ENCODE results near the gene CASZ1.

CASZ1 gene

GRCh38 chr1:10631811-10632593, 164.4 kb downstream of the CASZ1 start:
- no peak for FAIRE-seq

DNA sequence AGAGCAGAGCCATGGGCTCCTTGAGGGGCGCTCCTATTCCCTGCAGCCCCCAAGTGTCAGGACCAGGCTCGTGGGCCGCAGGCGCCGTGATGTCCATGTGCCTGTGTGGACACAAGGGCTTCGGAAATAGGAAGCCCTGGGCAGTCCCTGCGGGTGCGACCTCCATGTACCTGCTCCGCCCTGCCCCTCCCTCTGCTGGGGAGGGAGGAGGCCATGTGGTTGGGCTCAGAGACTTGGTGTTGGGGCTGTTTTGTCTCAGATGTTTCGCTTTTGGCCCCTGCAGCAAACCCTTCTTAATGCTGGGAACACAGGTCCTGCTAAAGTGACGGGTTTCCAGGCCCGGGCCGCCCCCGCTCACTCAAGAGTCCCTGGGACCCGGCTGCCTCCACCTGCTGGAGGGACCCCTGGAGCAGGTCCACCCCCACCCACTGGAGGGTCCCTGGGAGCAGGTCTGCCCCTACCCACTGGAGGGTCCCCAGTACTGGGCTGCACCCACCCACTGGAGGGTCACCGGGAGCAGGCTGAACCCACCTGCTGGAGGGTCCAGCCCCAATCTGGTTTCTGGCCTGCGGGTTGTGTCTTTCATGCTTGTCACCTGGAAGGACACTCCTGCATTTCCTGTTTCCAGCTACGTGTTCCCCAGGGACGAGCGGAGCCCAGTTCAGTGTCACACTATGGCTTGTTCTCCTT, 165.2 kb downstream of the CASZ1 start:
- FAIRE-seq, result no peak

DNA sequence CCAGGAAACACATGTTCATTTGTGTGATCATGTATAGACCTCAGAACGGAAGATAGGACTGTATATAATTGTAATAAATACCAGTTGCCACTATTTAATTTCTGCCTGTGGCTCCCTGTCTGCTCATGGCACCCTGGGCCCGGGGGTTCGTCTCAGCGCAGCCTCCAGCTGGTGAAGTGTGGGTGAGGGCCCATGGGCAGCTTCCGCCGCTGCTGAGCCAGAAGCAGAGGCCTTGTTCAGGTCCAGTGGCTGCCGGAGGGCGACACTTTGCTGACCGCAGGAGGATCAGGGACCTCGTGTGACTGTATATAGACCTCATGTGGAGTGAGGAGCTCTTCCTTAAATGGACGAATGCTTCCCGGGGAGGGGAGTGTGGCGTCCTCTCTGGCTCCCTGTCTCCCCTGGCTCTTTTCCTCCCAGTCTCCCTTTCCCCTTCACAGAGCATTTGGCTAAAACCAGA, 165.8 kb downstream of the CASZ1 start:
- FAIRE-seq, result no peak

DNA sequence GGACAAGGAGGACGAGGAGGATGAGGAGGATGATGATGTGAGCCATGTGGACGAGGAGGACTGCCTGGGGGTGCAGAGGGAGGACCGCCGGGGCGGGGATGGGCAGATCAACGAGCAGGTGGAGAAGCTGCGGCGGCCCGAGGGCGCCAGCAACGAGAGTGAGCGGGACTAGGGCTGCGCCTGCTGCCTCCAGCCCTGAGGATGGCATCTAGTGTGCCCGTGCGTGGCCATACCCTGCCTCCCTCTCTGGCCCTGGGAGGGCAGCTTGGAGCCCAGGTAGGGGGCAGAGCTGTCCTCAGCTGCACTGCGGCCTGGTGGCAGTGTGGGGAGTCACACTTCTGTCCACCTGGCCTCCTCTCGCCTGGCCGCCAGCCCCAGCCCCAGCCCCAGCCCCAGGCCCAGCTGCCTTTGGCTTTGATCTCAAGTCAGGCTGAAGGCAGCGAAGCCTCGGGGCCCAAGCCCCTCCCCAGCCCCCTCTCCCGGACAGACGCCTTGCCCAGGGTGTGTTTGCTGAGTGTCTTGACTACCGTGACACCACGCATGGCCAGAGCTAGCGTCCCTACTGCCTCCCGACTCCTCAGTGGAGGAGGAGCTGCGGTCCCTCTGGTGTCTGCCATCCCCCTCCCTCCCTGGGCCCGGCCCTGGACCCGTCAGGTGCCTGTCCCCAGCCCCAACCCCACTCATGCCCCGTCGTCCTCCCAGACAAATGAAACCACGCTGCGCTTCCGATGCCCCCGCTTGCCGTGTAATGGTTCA, 166.5 kb downstream of the CASZ1 start:
- FAIRE-seq, result no peak

GRCh38 chr1:10629091-10629815, 167.2 kb downstream of the CASZ1 start:
- no peak for FAIRE-seq

- FAIRE-seq, result no peak
These were observed 167.8 kb downstream of the CASZ1 start for GRCh38 chr1:10628685-10629084.

DNA sequence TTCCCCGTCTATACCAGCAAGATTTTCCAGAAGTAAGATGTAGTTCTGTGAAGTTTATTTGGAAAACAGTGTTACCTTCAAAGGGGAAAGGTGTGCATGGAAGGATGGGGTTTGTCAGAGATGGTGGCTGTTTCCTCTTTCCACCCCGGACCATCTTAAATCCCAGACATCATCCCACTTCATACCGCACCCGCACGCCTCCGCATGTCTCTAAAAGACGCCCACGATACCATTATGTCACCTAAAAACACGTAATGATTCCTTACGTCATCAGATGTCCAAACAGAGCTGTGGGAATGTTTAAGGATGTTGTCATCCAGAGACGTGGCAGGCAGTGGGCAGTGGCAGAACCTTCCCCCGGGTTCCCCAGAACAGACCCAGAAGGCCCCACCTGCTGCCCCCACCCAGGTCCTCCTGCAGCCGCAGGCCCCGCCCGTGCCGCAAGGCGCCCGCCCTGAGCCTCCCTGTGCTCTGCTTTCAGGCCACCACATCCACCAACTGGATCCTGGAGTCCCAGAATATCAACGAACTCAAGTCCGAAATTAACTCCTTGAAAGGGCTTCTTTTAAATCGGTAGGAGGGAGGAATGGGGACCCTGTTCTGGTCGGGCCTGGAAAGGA, 169.5 kb downstream of the CASZ1 start:
- FAIRE-seq, result no peak

DNA sequence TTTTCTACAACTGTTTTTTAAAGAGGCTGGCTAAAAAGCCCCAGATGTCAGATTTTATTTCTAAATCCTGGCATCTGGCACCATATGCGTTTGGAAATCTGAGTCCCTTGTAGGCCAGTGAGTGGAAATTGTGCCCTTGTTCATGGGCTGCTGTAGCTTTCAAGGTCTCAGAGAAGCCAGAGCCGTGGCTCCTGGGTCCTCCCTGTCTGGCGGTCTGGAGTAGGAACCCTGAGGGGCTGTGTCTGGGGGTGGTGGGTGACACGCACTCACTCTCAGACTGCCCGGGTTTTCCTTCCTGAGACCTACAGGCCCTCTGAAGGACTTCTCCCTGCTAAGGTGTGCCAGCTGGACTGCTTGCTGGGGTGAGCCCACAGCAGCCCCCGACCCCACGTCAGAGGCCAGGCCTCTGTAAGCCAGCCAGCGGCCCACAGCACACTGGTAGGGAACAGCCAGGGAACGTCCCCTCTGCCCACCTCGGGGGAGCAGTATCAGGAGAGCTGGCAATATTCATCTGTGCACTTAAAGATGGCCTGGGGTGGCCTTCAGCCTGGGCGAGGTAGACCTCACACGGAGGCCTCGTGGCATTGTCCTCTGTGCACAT, 170.2 kb downstream of the CASZ1 start:
- no peak for FAIRE-seq

- FAIRE-seq, result no peak
These were observed 170.9 kb downstream of the CASZ1 start for GRCh38 chr1:10625554-10625953.

DNA sequence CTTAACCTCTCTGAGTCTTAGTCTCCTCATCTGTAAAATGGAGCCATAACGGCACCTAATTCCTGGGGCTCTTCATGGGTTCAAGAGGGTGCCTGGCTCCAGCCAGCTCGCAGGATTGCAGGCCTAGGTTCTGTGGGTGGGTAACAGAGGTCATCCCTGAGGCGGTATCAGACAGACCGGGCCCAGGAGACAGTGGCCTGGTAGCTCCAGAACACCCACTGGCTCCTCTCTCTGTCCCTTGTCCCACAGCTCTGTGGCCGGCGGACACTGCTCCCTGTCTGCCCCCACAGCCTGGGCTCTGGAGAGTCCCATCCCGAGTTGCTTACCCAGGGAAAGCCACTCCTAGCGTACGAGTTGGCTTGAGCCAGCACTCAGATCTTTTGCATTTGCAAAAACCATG, 171.4 kb downstream of the CASZ1 start:
- FAIRE-seq, result no peak

- no peak for FAIRE-seq
These were observed 172.0 kb downstream of the CASZ1 start for GRCh38 chr1:10624256-10625050.

DNA sequence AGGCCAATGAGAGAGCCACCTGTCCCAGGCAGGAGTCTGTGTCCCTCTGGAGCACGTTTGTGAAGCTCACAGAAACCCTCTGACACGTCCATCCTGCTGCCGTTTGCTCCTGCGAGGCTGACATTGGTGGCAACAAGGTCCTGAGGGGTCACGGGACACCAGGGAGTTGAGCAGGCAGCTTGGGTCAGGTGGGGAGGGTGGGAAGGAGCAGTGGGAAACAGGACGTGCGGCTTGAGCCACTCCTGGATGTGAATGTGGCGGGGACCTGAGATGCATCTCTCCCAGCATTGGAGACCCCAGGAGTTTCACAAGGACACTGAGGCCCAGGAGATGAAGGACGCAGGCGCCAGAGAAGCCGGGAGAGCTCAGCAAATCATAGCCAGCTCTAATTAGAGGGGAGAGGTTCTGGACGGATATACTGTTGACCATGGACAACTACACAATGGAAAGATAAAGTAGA, 172.7 kb downstream of the CASZ1 start:
- FAIRE-seq, result no peak

DNA sequence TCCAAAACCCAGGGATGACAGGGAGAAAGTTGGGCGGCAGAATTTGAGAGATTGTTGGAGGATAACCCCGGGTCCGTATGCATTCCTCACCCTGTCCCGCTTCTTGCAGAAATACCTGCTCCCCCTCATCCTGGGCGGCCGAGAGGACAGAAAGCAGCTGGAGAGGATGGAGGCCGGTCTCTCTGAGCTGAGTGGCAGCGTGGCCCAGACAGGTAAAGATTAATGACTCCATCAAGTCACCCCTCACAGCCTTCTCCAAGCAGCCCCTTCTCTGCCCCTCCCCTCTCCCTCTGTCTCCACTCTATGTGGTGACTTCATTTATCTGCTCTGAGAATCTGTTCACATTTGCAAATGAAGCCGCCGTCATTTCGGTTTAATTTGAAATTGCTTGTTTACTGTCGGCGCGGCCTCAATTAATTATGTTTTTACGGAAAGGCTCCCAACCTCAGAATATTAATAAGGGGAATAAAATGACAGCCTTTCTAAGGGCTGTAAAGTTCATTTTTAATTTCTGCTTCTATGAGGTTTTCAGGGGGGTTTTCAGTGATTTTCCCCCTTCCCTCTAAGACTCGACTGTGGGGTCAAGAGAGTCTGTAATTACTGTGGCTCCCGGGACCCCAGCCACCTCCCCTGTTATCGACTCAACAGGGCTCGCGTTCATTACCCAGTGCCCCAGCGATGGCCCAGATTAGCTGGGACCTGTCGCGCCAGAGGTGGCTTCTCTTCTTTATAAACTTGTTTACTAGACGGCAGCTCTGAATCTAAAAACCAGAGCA, 173.3 kb downstream of the CASZ1 start:
- FAIRE-seq, result no peak

DNA sequence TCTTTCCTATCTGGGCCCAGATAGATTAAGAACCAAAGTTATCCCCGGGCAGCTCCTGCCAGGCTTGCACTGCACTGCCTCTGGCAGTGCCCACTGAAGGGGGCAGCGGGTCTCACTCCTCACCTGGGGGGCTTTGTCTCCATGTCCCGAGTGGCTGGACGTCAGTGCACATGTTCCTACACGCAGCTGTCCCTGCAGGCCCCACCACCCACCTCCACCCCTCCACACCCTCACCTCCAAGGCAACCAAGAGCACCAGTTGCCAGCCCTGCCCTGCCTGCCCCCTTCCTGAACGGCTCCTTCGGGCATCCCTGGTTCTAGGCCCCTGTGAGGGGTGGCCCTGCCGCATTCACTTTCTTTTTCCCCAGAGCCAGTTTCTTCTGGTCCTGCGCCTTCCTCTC, 174.5 kb downstream of the CASZ1 start:
- no peak for FAIRE-seq

GRCh38 chr1:10620776-10621175, 175.7 kb downstream of the CASZ1 start:
- no peak for FAIRE-seq

DNA sequence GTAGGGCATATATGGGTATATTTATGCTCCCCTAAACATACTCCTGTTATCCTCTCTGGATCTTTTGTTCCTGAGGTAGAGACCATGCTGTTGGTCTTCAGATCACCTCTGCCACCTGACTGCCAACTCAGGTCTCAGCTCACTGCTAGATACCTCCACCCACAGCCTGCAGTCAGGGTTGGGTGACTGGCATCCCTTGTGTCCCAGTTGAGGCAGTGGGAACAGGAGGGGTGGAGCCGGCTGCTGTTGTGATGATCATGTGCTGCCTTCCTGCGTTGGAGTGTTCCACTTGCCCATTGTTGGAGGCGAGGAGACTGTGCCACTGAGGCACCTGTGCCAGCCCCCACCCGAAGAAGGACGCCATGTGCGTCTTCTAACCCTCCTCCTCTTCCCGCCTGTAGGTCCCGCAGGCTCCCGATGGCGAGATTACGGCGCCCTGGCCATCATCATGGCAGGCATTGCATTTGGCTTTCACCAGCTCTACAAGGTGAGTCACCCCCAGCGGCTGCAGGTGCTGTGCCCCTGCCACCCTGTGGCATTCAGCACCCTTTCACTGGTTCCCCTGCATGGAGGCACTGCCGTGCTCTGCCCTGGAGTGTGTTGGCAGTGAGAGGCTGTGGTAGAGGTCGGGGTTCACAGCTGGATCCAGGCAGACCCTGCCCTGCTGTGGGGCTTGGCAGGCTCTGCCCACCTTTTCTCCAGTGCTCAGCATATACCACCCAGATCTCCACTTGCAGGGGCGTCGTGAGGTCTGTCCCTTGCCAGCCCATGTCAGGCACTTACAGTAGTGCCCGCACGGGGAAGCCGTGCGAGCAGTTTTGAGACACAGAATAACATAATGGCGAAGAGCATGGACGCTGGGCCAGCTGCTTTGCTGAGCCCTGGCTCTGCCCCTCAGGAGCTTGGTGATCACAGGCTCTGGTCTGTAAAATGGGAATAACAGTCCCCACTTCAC, 178.2 kb downstream of the CASZ1 start:
- no peak for FAIRE-seq

GRCh38 chr1:10617318-10617717, 179.1 kb downstream of the CASZ1 start:
- no peak for FAIRE-seq

DNA sequence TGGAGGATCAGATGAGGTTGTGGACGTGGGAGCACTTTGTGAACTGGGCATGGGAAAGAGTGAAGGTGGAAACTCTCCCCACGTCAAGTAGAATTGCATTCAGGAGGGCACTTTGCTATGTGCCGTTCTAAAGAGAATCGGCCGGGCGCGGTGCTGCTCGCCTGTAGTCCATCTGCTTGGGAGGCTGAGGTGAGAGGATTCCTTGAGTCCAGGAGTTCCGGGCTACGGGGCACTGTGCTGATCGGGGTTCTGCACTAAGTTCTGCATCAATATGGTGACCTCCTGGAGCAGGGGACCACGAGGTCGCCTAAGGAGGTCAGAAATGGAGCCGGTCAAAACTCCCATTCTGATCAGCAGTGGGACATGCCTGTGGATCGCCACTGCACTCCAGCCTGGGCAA, 179.8 kb downstream of the CASZ1 start:
- no peak for FAIRE-seq
